Naive thymus-derived CD4-positive, alpha-beta T cell (primary cell): ENCODE data around the gene TAF3. TPM values are rescaled to one million over a fixed set of nuclear protein-coding genes. Genes with fewer than 3 reads are reported as not detected.

Experiments
- ATAC-seq: fragments of 150-1000 bp; cut with Tn5 transposase; 2 replicates; pipeline ENCODE4 v1.10.0; 2021; ENCODE audit warnings: mild to moderate bottlenecking, moderate library complexity
- CTCF ChIA-PET: fragments of 350-600 bp; sonication (Branson Sonifier 250); formaldehyde crosslinking; loops from one replicate; lab custom pipeline; 2021; ENCODE audit warnings: antibody characterized with exemption; lab: Charles Lee
- POLR2A ChIA-PET: fragments of 350-600 bp; sonication (Branson Sonifier 250); formaldehyde crosslinking; loops from one replicate; lab custom pipeline; 2021; ENCODE audit warnings: antibody characterized with exemption, inconsistent platforms; lab: Charles Lee
- DNase-seq, 9 donors: peaks; one replicate each; pipeline versions ENCODE4 v3.0.0 to v3.0.0-alpha.2; 2020 to 2022; ENCODE audit warnings: mixed read lengths in 1 of 9
- H3K27ac ChIP-seq: one replicate; pipeline ENCODE4 v1.7.0; 2013; ENCODE audit warnings: mild to moderate bottlenecking, low read depth, low read length, moderate library complexity
- H3K27me3 ChIP-seq, 2 donors: one replicate each; pipeline ENCODE4 v1.7.0; 2013; ENCODE audit warnings: low read length in 2 of 2, mild to moderate bottlenecking in 2 of 2, moderate library complexity in 2 of 2; ENCODE audit not compliant: control insufficient read depth in 2 of 2, insufficient read depth in 2 of 2
- H3K36me3 ChIP-seq, 3 experiments: 1 replicate in 2 of 3; 2 replicates in 1 of 3; pipeline ENCODE4 v1.7.0; 2013; ENCODE audit warnings: low read length in 3 of 3, mild to moderate bottlenecking in 3 of 3, moderate library complexity in 1 of 3; ENCODE audit not compliant: insufficient read depth in 3 of 3, control insufficient read depth in 2 of 3
- H3K4me1 ChIP-seq, 2 donors: one replicate each; pipeline ENCODE4 v1.7.0; 2013; ENCODE audit warnings: low read length in 2 of 2, mild to moderate bottlenecking in 2 of 2, moderate library complexity in 1 of 2; ENCODE audit not compliant: control insufficient read depth in 2 of 2, insufficient read depth in 2 of 2
- H3K4me3 ChIP-seq: 2 replicates; pipeline ENCODE4 v1.7.0; 2013; ENCODE audit warnings: mild to moderate bottlenecking, low read length
- H3K9me3 ChIP-seq, 3 experiments: 1 replicate in 2 of 3; 2 replicates in 1 of 3; pipeline ENCODE4 v1.7.0; 2013; ENCODE audit warnings: low read length in 3 of 3; ENCODE audit not compliant: control insufficient read depth in 2 of 3
- H3K27ac Mint-ChIP-seq, 9 donors: one replicate each; pipeline ENCODE4 v1.8.0; 2020 to 2022; ENCODE audit warnings: mixed read lengths in 9 of 9, mild to moderate bottlenecking in 8 of 9, moderate library complexity in 5 of 9, inconsistent platforms in 2 of 9
- H3K27me3 Mint-ChIP-seq, 5 donors: one replicate each; pipeline ENCODE4 v1.8.0; 2021 to 2022; ENCODE audit warnings: mixed read lengths in 5 of 5, mild to moderate bottlenecking in 1 of 5
- H3K36me3 Mint-ChIP-seq, 5 donors: one replicate each; pipeline ENCODE4 v1.8.0; 2020 to 2022; ENCODE audit warnings: mixed read lengths in 5 of 5, mild to moderate bottlenecking in 3 of 5, inconsistent platforms in 1 of 5
- H3K4me1 Mint-ChIP-seq, 7 donors: one replicate each; pipeline ENCODE4 v1.8.0; 2020 to 2022; ENCODE audit warnings: mixed read lengths in 7 of 7, mild to moderate bottlenecking in 3 of 7, inconsistent platforms in 1 of 7
- H3K4me3 Mint-ChIP-seq, 10 donors: one replicate each; pipeline ENCODE4 v1.8.0; 2020 to 2022; ENCODE audit warnings: mild to moderate bottlenecking in 10 of 10, mixed read lengths in 10 of 10, moderate library complexity in 6 of 10, inconsistent platforms in 2 of 10
- H3K9me3 Mint-ChIP-seq, 11 donors: one replicate each; pipeline ENCODE4 v1.8.0; 2020 to 2022; ENCODE audit warnings: mixed read lengths in 11 of 11, mild to moderate bottlenecking in 4 of 11, inconsistent platforms in 1 of 11, moderate library complexity in 1 of 11
- intact Hi-C, 2 donors: fragments of 100-400 bp; cut with micrococcal nuclease; formaldehyde crosslinking; loops; one replicate each; pipeline ENCODE4 v1.15.1; 2023
- polyA plus RNA-seq, 2 donors: library from polyadenylated mRNA; unstranded; fragments of 300-500 nt; fragmentation: Illumina TruSeq; gene quantifications; one replicate each; pipeline ENCODE4 v1.2.3, GENCODE V29; 2021
- total RNA-seq, 6 experiments: library from RNA in 5 of 6; stranded (reverse) in 5 of 6; gene quantifications; 1 replicate in 5 of 6; 2 replicates in 1 of 6; pipeline ENCODE4 v1.2.3 and lab custom pipeline; 2021 to 2026

The TAF3 gene
- total and polyA plus RNA-seq, 7 experiments from 2014 or later = 12.2 to 23.9 (median 18.8) TPM

GRCh38 chr10:7787150-7787856 is 31.0 kb upstream of the TAF3 start:
- CTCF ChIA-PET = interaction anchor here (0.6 to 1.0 kb wide), 2 partner anchors 10 to 30 kb away, joined by 4 to 6 read pairs; no protein-coding TSS in a partner anchor
- DNase-seq (peak in 2 of 9 donors; percentile 4 to 7), ATAC-seq (no peak)
- peaks cover 6 to 23% (median 12%) of the 10 kb centered on the region in 5 donors for H3K36me3 Mint-ChIP-seq
- Histone ChIP-seq H3K27me3 (no peaks in the 10 kb centered on the region), H3K4me1 (peaks cover 21 to 26% of the 10 kb centered on the region in 2 donors), H3K9me3 (no peaks in the 10 kb centered on the region), H3K36me3 (peaks cover 0 to 7% (median 0%) of the 10 kb centered on the region in 3 experiments), H3K27ac (peak overlapping the region; percentile 84), H3K4me3 (peak overlapping the region; percentile 79)
- POLR2A ChIA-PET = interaction anchor here (0.7 to 3.8 kb wide), 13 partner anchors 11 to 1223 kb away, joined by 3 to 70 read pairs (median 3); partner anchors contain the start of genes SFMBT2 and TAF3
- no peak overlapping the region for H3K27ac Mint-ChIP-seq
- intact Hi-C loops = loop anchor here (5.0 to 10.0 kb wide), 4 partner anchors 265 to 1973 kb away; partner anchors contain the start of genes GATA3 (in 1 of the 2) and GDI2 (in 1 of the 2)
- H3K27me3 Mint-ChIP-seq = no peaks in the 10 kb centered on the region
- H3K9me3 Mint-ChIP-seq = no peaks in the 10 kb centered on the region
- H3K4me3 Mint-ChIP-seq = no peak overlapping the region
- peaks cover 41 to 70% (median 50%) of the 10 kb centered on the region in 7 donors for H3K4me1 Mint-ChIP-seq

GRCh38 chr10:7787857-7788638 is 30.3 kb upstream of the TAF3 start, which contains the start of the genes ATP5F1C and KIN:
ATP5F1C (plus strand) TSS chr10:7788177; CDS start chr10:7788208, 31 bp downstream.
KIN (minus strand) TSS chr10:7787993; CDS start chr10:7787933, 60 bp downstream.
- H3K9me3 Mint-ChIP-seq = no peaks in the 10 kb centered on the region
- H3K36me3 Mint-ChIP-seq = peaks cover 6 to 29% (median 19%) of the 10 kb centered on the region in 5 donors
- DNase-seq = peak; percentile 93 to 98 (median 96)
- H3K27ac Mint-ChIP-seq = peak within 1 kb of the TSS in 1 of 9 donors; percentile 90
- peaks cover 0 to 7% (median 0%) of the 10 kb centered on the region in 3 experiments for H3K36me3 ChIP-seq
- peak; percentile 98 for ATAC-seq
- intact Hi-C loops = loop anchor here (1.0 to 10.0 kb wide), 9 partner anchors 30 to 1973 kb away; partner anchors contain the start of genes TAF3 (in 2 of the 2), GATA3 (in 1 of the 2), GDI2 (in 1 of the 2) and SFMBT2 (in 1 of the 2)
- H3K27ac ChIP-seq = peak within 1 kb of the TSS; percentile 84
- H3K9me3 ChIP-seq = no peaks in the 10 kb centered on the region
- CTCF ChIA-PET = interaction anchor here (0.6 to 1.0 kb wide), 3 partner anchors 10 to 29 kb away, joined by 4 to 6 read pairs (median 4); no protein-coding TSS in a partner anchor
- H3K4me3 ChIP-seq = peak within 1 kb of the TSS; percentile 79
- H3K4me1 Mint-ChIP-seq = peaks cover 47 to 77% (median 57%) of the 10 kb centered on the region in 7 donors
- H3K4me3 Mint-ChIP-seq = no peak within 1 kb of the TSS
- no peaks in the 10 kb centered on the region for H3K27me3 Mint-ChIP-seq
- H3K27me3 ChIP-seq = no peaks in the 10 kb centered on the region
- POLR2A ChIA-PET = interaction anchor here (0.7 to 3.8 kb wide), 16 partner anchors 9 to 1308 kb away, joined by 3 to 70 read pairs (median 3); partner anchors contain the start of genes SFMBT2 and TAF3
- H3K4me1 ChIP-seq = peaks cover 21 to 28% of the 10 kb centered on the region in 2 donors

GRCh38 chr10:7788639-7789286 is 29.5 kb upstream of the TAF3 start:
- peaks cover 50 to 77% (median 57%) of the 10 kb centered on the region in 7 donors for H3K4me1 Mint-ChIP-seq
- peaks cover 0 to 7% (median 0%) of the 10 kb centered on the region in 3 experiments for H3K36me3 ChIP-seq
- H3K27ac ChIP-seq = peak overlapping the region; percentile 84
- ATAC-seq = no peak
- H3K4me3 ChIP-seq = peak overlapping the region; percentile 79
- ChIA-PET CTCF (interaction anchor here (0.6 to 1.0 kb wide), 2 partner anchors 9 to 28 kb away, joined by 4 read pairs; no protein-coding TSS in a partner anchor), POLR2A (interaction anchor here (0.8 to 3.8 kb wide), 11 partner anchors 8 to 1308 kb away, joined by 3 to 70 read pairs (median 5); partner anchors contain the start of gene TAF3)
- no peaks in the 10 kb centered on the region for H3K27me3 Mint-ChIP-seq
- no peaks in the 10 kb centered on the region for H3K27me3 ChIP-seq
- no peak overlapping the region for H3K4me3 Mint-ChIP-seq
- peaks cover 6 to 24% (median 21%) of the 10 kb centered on the region in 5 donors for H3K36me3 Mint-ChIP-seq
- intact Hi-C loops = loop anchor here (1.0 to 10.0 kb wide), 9 partner anchors 30 to 1974 kb away; partner anchors contain the start of genes TAF3 (in 2 of the 2), GATA3 (in 1 of the 2), GDI2 (in 1 of the 2) and SFMBT2 (in 1 of the 2)
- peaks cover 21 to 29% of the 10 kb centered on the region in 2 donors for H3K4me1 ChIP-seq
- H3K9me3 Mint-ChIP-seq = no peaks in the 10 kb centered on the region
- H3K27ac Mint-ChIP-seq = peak overlapping the region in 1 of 9 donors; percentile 90
- DNase-seq = peak in 1 of 9 donors; percentile 1
- no peaks in the 10 kb centered on the region for H3K9me3 ChIP-seq

GRCh38 chr10:7789390-7789789 is 28.9 kb upstream of the TAF3 start:
- ATAC-seq (no peak), DNase-seq (no peak)
- H3K9me3 ChIP-seq = no peaks in the 10 kb centered on the region
- Mint-ChIP-seq H3K27ac (peak overlapping the region in 2 of 9 donors; percentile 45 to 73), H3K9me3 (no peaks in the 10 kb centered on the region), H3K4me1 (peaks cover 50 to 77% (median 59%) of the 10 kb centered on the region in 7 donors), H3K36me3 (peaks cover 6 to 23% (median 21%) of the 10 kb centered on the region in 5 donors), H3K27me3 (no peaks in the 10 kb centered on the region), H3K4me3 (peak overlapping the region in 1 of 10 donors; percentile 73)
- peak overlapping the region; percentile 79 for H3K4me3 ChIP-seq
- peak overlapping the region; percentile 84 for H3K27ac ChIP-seq
- intact Hi-C loops = loop anchor here (2.0 to 10.0 kb wide), 5 partner anchors 263 to 1975 kb away; partner anchors contain the start of genes GATA3 (in 1 of the 2), GDI2 (in 1 of the 2) and SFMBT2 (in 1 of the 2)
- no peaks in the 10 kb centered on the region for H3K27me3 ChIP-seq
- peaks cover 25 to 35% of the 10 kb centered on the region in 2 donors for H3K4me1 ChIP-seq
- H3K36me3 ChIP-seq = peaks cover 0 to 7% (median 0%) of the 10 kb centered on the region in 3 experiments
- CTCF ChIA-PET = no interaction called here
- POLR2A ChIA-PET = interaction anchor here (0.6 to 3.8 kb wide), 2 partner anchors 13 to 29 kb away, joined by 3 to 70 read pairs; partner anchors contain the start of gene TAF3

DNA sequence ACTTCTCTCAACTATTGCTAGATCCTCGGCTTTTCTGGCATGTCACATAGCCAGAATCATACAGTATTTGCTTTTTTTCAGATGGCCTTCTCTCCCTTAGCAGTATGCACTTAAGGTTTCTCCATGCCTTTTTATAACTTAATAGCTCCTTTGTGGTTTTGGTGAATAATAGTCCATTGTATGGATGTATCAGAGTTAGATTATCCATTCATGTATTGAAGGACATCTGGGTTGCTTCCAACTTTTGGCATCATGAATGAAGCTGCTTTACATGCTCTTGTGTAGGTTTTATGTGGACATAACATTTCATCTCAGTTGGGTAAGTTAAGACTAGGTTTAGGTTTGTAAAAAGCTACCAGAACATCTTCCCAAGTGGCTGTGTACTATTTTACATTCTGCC is 25.8 kb upstream of the TAF3 start:
- ChIA-PET POLR2A (interaction anchor here (0.6 to 2.0 kb wide), 4 partner anchors 13 to 31 kb away, joined by 3 to 9 read pairs (median 4); partner anchors contain the start of gene TAF3), CTCF (no interaction called here)
- DNase-seq (no peak), ATAC-seq (no peak)
- H3K27ac ChIP-seq = no peak overlapping the region
- H3K27me3 Mint-ChIP-seq = no peaks in the 10 kb centered on the region
- H3K27me3 ChIP-seq = no peaks in the 10 kb centered on the region
- no peaks in the 10 kb centered on the region for H3K9me3 ChIP-seq
- H3K36me3 Mint-ChIP-seq = peaks cover 6 to 41% (median 30%) of the 10 kb centered on the region in 5 donors
- no peaks in the 10 kb centered on the region for H3K9me3 Mint-ChIP-seq
- peaks cover 4 to 14% (median 6%) of the 10 kb centered on the region in 3 experiments for H3K36me3 ChIP-seq
- intact Hi-C loops = no loop called here
- H3K4me1 ChIP-seq = peaks cover 20 to 30% of the 10 kb centered on the region in 2 donors
- H3K4me3 Mint-ChIP-seq = peak overlapping the region in 7 of 10 donors; percentile 6 to 58 (median 21)
- H3K4me1 Mint-ChIP-seq = peaks cover 60 to 84% (median 81%) of the 10 kb centered on the region in 7 donors
- H3K27ac Mint-ChIP-seq = no peak overlapping the region
- no peak overlapping the region for H3K4me3 ChIP-seq
